GOT3 (cell line): Measurements from ENCODE around the gene EHD3.

Source experiments
- DNase-seq: peaks from one replicate; lab custom pipeline; 2025; ENCODE audit warnings: mixed read lengths; lab: John Stamatoyannopoulos, UW

Gene EHD3

DNA sequence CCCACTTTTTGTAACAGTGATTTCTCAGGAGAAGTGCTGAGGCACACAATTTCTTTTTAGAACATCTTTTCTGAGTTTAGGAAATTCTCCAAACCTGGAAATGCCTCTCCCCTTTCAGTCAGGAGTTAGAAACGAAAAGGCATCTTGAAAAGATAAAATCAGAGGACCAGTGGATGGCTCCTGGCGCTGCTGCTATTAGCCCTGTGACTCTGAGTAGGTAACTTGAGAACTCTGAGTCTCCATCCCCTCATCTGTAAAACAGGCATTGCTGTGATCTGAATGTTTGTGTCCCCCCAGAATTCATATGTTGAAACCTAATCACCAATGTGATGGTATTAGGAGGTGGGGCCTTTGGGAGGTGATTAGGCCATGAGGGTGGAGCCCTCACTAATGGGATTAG lies 50.2 kb downstream of the EHD3 start:
- DNase-seq = no peak

DNA sequence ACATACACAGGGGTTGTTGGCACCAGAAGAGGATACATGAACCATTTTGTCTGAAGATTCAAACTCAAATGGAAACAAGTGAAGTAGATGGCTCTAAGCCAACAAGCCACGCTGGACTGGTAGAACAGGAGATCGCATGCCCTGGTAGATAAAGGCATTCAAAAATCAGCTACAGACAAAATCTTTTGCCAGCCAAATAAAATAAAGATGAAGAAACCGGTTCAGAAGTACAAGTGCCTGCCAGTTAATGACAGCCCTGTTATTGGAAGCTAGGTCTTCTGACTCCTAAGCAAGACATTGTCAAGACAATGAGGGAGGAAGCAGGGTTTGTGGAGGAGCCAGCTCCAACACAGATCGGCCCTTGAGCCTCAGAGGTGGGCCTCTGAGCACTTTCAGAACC lies 52.3 kb downstream of the EHD3 start:
- DNase-seq = no peak

GRCh38 chr2:31286961-31287550 lies 53.1 kb downstream of the EHD3 start:
- DNase-seq = no peak

GRCh38 chr2:31287654-31288053 lies 53.7 kb downstream of the EHD3 start:
- no peak for DNase-seq

DNA sequence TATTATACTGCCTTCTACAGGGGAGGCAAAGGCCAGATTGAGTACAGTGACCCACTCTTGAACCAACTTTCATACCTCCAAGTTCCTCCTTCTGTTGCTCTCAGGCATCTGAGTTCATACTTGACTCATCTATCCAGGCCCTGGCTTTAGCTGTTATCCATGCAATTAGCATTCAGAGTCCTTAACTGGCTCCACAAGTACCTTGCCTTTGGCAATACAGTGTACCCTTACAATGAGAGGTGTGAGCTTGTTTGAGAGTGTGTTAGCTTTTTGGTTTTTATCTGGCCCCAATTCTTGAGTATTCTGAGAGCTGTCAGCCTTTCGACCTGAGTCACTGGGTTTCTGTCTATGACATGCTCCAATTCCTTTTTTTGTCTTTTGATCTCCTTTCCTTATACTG lies 60.2 kb downstream of the EHD3 start:
- DNase-seq = no peak

DNA sequence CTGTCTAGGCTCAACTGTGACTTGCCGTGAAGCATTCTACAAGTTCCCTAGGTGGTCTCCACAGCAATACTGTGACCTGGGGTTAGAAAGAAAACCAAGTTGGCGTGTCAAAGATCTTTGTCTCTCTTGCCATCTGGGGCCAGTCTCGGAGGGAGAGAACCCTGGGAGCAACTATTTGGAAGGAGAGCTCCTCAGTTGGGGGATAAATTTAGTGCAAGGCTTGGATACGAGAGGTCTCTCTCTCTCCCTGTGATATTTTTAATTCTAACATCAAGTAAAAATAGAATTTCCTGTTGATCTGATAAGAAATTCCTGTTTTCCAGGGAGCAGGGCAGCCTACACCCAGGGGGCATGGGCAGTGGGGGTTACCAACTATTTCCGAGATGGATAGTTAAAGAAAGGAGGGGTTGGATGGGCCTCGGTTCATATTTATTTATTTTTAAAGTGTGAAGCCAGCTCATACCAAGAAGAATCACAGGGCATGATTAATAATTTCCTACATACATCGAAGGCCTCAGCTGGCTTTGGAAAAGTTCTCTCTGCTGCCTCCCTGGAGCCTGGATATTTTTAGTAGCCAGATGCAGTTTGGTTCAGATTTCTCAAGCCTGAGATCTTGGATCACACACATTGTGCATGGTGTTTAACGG lies 62.8 kb downstream of the EHD3 start:
- no peak for DNase-seq

- DNase-seq = no peak
Observed at GRCh38 chr2:31297751-31298150, 63.8 kb downstream of the EHD3 start.

GRCh38 chr2:31299547-31299946 lies 65.6 kb downstream of the EHD3 start:
- DNase-seq = no peak

- no peak for DNase-seq
Observed at GRCh38 chr2:31300309-31300708, 66.4 kb downstream of the EHD3 start.

DNA sequence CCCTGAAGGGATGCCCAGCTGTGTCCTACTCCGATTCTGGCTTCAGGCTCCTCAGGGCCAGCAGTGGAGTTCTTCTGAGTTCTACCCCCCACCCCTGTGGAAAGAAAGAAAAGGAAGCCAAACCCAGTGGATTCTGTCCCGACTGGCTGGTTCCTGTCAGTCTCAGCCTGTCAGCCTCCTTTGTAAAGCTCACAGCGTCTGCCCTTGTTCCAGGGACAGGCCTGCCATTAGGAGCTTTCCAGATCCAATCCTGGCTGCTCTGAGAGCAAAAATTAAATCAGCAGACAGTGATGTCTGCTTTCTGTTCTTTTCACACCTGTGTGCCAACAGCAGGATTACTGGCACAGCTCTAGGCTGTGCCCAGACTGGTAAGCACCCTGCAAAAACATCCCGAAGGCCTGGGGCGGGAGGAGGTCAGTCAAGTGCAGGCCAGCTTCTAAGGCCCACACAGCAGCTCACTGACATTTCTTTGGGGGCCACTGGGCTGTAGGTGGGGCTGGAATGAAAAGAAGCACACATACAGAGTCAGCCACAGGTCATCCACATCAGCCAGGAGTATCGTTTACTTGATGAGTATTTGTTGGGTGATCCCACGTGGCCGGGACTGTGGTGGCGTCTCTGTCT lies 69.1 kb downstream of the EHD3 start:
- DNase-seq = no peak

DNA sequence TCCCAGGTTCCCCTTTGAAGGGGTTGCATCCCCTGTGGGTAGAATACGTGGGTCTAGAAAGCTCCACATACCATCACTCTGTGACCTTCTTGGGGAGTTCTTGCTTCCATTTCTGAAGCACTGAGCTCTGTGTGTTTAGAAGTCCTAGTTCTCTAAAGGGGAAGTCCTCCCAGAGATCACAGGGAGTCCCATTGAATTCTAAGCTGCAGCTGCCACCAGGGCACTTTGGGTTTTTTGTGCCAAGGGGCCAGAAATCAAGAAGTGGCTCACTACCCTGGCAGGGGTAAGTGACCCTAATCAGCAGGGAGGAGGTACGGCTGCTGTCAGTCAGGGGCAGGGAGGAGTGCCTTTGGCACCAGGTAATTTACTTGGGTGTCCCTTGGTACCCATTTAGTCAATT lies 70.9 kb downstream of the EHD3 start:
- no peak for DNase-seq

DNA sequence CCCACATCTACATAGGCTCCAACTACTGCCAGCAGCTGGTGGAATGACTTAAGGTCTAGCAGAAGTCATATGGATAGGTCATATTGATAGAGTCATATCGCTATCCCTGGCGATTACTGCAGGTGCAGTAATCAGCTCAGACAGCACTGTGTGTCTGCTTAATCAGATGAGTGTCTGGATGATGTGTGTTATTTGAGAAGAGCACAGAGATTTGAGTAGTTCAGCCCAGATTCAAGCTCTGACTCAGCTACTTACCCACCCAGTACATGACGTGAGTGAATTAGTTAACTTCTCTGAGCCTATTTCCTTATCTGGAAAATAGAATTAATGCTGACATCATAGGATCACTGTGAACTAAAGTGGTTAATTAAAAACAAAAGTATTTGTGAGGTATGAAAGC lies 78.9 kb downstream of the EHD3 start:
- no peak for DNase-seq

DNA sequence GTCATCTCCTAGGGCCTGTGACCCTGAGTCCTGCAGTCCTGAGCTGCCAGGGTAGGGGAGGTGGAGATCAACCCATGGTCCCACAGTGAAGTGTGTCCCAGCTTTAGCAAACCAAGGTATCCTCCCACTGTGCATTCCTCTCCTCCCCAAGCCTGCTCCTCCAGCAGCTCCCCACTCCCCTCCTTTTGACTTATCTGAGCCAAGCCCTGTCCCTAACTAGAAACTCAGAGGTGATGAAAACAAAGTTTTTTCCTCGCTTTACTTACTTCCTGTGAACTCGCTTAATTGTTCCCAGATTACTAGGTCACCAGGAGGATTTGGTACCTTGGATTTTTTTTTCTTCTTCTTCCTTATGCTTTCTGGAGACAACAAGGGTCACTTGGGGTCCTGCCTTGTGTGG lies 80.8 kb downstream of the EHD3 start:
- DNase-seq = no peak

- DNase-seq = no peak
Observed at GRCh38 chr2:31317396-31317795, 83.4 kb downstream of the EHD3 start.

GRCh38 chr2:31318361-31319336 lies 84.7 kb downstream of the EHD3 start:
- no peak for DNase-seq
